HG02938 (cell line): Measurements from ENCODE around the gene PRSS3.
A peak's percentile ranks its signal among the peaks of the same experiment; 100 is the strongest.
"Not testable (repeated sequence)": the region's sequence is repeated elsewhere in the genome, so short reads cannot be mapped to it uniquely, and the experiment has no call there.

Experiments
- ATAC-seq: cut with Tn5 transposase; IDR thresholded peaks from one replicate; pipeline ENCODE4 v1.9.1; 2021; ENCODE audit warnings: mild to moderate bottlenecking, moderate library complexity; ENCODE audit not compliant: unreplicated experiment

The PRSS3 gene

GRCh38 chr9:33785914-33786313, 9.4 kb upstream of the PRSS3 start:
- ATAC-seq = no peak

GRCh38 chr9:33786681-33787080, 8.7 kb upstream of the PRSS3 start:
- ATAC-seq = no peak

GRCh38 chr9:33787839-33788238, 7.5 kb upstream of the PRSS3 start:
- ATAC-seq = no peak

- ATAC-seq = not testable (repeated sequence)
Observed at GRCh38 chr9:33789429-33789828, 5.9 kb upstream of the PRSS3 start.

- no peak for ATAC-seq
Observed at GRCh38 chr9:33791117-33791516, 4.2 kb upstream of the PRSS3 start.

DNA sequence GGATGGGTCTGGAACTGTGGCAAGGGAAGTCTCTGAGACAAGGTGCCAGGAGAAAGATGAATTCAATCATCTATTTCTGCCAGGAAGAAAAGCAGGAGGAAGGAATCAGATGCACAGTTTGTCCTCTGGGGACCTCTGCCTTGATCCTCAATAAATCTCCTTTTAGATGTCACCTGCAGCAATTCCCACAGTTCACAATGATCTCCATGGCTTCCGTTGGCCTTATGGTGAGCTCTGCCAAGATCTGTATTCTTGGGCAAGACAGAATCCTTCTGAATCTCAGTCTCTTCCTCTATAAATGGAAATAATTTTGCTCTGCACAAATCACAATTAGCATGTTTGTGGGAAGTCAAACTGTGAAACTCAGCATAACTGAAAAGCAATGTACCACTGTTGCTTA, 1.9 kb upstream of the PRSS3 start:
- not testable (repeated sequence) for ATAC-seq

DNA sequence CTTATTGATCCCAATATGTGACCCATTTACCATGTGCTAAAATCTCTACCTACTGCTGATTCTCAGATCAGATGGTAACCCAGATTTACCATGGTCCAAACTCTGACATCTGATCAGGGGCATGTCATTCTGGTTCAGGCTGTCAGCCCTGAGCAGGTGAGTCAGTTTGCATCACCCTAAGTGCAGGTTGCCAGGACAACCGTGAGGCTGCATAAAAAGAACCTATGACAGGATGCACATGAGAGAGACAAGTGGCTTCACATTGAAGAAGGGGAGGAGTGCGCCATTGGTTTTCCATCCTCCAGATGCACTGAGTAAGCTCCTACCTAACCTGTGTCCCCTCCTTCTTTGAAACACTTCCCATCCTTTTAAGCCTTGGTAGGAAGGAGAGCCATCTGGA, 801 bp upstream of the PRSS3 start:
- ATAC-seq = no peak

DNA sequence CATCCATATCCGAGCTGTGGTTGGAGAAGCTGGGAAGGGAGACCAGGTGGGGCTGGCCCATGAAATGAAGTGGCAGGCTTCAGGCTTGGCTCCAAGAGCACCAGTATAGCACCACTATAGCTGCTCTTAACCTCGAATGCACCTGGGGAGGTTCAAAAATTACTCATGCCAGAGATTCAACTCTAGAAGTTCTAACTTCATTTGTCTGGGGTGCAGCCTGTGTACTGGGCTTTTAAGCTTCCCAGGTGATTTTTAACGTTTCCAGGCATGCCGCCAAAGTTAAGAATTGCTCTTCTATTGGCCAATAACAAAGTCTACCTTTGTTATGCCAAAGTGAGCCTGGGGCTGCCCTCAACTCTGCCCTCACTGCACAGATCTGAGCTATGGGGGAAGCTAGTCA, 458 bp downstream of the PRSS3 start:
- no peak for ATAC-seq

DNA sequence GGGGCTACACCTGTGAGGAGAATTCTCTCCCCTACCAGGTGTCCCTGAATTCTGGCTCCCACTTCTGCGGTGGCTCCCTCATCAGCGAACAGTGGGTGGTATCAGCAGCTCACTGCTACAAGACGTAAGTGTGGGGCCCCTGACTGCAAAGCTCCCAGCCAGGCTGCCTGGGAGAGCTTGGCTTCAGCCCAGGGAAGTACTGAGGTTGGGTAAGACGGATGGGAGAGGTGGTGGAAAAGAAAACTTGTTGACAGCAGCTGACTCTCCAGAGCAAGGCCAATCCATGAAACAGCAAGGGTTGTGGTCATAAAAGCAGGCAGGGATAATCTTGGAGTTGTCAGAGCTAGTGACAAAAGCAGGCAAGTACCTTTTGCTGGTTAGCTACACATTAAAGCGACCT, 1.3 kb downstream of the PRSS3 start:
- ATAC-seq = not testable (repeated sequence)

DNA sequence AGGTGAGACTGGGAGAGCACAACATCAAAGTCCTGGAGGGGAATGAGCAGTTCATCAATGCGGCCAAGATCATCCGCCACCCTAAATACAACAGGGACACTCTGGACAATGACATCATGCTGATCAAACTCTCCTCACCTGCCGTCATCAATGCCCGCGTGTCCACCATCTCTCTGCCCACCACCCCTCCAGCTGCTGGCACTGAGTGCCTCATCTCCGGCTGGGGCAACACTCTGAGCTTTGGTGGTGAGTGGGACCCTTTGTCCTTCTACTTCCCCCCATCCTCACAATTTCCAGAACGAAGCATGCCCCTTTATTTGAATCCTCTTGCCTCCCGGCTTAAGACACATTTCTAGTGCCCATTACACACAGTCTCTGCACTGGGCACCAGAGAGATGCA, 2.5 kb downstream of the PRSS3 start:
- ATAC-seq = no peak

DNA sequence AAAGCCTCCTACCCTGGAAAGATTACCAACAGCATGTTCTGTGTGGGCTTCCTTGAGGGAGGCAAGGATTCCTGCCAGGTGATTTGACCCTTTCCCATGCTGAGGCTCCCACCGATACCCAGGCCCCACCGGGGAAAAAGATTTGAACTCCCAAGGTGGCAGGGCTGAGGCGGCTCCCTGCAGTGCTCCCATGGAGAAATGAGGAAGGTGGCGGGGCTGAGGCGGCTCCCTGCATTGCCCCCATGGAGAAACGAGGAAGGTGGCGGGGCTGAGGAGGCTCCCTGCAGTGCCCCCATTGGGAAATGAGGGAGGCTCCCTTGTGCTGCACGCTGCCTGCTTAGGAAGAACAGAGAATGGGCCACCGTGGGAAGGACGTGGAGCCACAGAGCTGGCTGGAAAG, 3.2 kb downstream of the PRSS3 start:
- ATAC-seq = no peak

DNA sequence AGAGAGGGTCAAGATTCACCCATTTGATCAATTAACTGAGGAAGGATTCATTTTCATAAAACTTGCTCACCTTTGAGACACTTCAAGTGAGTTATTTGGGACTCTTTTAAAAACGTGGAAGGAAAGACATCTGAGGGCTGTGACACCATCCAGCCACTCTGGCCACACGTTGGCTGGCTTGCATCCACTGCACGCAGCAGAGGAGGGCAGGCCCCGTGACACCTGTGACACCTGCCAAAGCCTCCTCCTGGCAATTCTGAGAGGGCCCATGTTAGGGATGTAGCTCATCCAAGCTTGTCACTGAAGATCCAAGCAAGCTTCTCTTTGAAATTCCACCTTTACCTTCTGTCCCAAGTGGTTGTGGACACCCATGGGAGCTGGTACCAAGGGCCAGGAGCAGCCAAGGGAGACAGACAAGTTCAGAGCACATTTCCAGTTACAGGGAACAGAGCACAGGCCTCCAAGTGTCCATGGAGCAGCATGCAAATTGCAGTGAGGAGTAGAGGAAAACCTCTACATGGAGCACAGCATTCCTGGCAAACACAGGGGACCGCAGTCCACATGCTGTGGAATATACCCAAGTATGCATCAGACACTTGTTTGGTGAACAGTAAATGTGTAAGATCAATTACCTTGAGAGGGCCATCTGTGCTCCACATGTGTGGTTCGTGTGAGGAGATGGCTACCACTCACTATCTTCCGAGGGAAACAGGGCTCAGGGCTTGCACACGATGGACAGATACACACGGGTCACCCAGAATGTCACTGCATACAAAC, 4.8 kb downstream of the PRSS3 start:
- no peak for ATAC-seq

DNA sequence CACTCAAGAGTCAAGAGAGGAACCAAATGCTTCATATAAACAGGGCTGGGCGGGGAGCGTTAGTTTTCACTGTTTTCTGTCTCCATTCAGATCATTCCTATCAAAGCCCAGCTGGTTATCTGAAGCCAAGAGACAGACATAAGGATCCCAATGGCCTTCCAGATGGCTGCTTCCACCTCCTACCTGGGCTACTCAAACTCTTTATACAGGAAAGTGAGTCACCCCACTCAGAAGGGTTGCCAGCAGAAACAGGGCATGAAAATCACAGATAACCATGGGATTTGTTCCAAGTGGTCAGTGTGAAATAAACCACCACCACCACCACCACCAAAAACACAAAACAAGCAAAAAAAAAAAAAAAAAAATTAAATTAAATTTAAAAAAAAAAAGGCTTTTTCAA, 5.5 kb downstream of the PRSS3 start:
- ATAC-seq = no peak

DNA sequence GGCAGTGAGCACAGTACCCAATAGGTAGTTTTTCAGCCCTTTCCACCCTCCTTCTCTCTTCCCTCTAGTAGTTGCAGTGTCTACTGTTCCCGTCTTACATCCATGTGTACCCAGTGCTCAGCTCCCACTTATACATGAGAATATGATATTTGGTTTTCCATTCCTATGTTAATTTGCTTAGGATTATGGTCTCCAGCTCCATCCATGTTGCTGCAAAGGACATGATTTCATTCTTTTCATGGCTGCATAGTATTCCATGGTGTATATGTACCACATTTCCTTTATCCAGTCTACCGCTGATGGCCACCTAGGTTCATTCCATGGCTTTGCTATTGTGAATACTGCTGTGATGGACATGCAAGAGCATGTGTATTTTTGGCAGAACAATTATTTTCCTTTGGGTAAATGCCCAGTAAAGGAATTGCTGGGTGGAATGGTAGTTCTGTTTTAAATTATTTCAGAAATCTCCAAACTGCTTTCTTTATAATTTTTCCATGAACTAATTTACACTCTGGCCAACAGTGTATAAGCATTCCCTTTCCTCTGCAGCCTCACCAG, 6.7 kb downstream of the PRSS3 start:
- not testable (repeated sequence) for ATAC-seq

DNA sequence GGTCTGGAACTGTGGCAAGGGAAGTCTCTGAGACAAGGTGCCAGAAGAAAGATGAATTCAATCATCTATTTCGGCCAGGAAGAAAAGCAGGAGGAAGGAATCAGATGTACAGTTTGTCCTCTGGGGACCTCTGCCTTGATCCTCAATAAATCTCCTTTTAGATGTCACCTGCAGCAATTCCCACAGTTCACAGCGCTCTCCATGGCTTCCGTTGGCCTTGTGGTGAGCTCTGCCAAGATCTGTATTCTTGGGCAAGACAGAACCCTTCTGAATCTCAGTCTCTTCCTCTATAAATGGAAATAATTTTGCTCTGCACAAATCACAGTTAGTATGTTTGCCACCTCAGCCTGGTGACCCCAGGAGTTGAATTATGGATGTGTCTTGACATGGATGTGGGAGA, 8.8 kb downstream of the PRSS3 start:
- not testable (repeated sequence) for ATAC-seq

DNA sequence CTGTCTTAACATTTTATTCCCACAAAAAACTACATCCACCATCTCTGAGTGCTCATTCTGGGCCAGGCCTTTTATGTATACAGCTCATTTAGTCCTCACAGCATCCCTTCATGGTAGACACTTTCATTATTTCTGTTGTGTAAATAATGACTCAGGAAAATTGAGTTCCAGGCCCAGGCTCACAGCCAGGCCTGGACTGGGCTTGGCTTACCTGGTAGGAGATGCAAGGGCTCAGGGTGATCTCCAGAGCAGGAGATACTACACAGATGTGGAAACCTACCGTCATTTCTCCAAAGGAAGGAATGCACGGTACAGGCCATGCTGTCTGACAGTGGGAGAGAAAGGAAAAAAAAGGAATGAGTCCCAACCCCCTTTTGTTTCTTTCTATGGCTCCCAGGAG, 11.8 kb downstream of the PRSS3 start:
- not testable (repeated sequence) for ATAC-seq

DNA sequence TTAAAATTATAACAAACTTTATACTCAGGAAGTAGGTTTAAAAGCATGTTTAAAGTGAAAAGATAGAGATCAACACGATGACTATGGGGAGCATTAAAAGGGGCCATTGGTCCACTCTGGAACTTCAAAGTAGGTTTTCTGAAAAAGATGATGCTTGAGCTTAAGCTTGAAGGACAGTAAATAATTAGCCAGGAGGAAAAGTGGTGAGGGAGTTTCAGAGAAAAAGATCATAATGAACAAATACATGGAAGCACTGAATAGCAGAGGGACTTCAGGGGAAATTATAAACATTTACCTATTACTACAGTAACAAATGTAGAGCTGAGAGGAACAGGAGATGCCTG, 13.6 kb downstream of the PRSS3 start:
- ATAC-seq = peak; percentile 53

DNA sequence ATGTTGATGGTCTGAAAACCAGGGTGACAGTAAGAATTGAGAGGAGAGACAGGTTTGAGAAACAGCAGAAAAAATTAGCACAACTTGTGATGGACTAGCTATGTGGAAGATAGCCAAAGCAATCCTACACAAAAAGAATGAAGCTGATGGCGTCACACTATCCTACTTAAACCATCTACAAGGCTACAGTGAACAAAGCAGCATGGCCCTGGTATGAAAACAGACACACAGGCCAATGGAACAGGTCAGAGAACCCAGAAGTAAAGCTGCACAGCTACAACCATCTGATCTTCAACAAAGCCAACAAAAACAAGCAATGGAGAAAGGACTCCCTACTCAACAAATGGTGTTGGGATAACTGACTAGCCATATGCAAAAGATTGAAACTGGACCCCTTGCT, 14.1 kb downstream of the PRSS3 start:
- no peak for ATAC-seq

DNA sequence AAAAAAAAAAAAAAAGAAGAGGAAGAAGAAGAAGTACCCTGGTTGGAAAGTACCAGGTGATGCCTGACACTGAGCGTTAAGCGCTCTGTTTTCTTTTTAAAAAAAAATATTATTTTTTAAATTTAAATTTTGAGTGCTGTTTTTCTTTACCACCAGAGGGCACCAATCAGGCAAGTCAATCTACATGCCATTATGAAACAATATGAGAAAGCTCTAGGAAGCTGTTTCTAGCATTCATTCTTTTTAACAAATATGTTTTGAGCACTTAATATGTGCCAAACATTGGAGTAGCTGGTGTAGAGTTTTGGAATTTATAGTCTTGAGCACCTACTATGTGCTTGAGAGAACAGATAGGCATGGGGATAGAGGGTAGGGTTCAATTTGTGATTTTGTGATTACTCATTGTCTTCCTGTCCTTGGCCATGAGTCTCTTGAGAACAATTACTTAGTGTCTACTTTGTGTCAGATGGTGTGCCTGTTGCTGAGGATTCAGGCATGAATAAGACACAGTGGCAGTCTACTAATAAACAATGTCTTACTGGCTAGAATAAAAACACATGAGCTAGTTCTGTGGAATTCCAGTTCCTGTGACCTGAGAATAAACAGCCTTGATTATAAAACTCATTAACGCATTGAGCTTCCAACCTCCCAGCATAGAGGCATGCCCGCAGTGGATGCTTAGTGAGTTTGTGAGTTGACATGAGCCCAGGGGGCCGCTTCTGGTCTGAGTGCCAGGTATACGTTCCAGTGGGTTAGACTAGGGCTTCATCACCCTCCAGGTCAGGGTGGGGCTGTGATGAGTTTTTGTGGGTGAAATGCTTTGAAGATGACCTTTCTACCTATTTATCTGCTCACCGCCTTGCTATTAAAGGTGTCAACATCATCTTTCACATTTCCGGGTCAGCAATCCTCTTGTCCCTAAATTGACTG, 18.6 kb downstream of the PRSS3 start:
- no peak for ATAC-seq

GRCh38 chr9:33815781-33816180, 20.4 kb downstream of the PRSS3 start:
- ATAC-seq = no peak

DNA sequence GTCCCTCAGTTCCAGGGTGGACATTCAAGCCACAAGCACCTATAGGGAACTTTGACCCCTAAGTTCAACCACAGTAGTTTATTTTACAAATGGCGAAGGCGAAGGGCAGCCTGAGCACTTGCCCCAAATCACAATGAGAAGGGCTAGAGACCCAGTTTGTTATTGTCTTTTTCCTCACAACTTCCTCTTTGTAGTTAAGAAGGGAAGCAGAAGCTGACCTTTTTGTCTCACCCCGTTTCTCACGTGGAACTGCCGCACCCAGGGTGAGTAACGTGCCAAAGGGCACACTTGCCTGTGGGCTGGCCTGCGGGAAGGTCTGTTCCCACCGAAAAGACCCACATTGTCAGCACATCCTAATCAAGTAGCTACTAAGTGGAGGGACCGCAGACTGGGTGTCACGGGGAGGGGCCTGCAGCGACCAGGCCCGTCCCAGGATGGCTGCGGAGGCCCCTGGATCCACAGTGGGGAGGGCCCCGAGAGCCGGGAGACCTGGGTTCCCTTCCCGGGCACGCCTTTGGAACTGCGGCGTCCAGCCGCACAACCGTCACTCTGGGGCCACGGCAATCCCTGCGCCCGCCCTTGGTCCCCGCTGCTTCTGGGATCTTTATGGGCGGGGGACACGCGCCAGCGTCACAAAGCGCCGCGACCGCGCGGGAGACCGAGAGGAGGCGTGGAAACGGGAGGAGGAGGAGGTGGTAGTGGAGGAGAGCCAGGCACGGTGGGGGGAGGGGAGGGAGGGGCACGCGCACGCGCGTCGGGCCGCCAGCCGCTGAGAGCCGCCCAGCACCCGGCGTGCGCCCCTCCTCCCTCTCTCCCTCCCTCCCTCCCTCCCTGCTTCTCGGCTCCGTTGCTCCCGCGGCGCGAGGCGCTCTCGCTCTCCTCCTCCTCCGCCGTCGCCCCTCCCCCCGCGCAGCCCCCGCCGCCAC, 21.2 kb downstream of the PRSS3 start, which contains the start of gene UBE2R2:
UBE2R2 (plus strand) TSS at position 834 of the 926 bp plus-strand sequence. CDS start 598 bp downstream, outside the sequence.
- ATAC-seq = peak; percentile 43
